ENCODE data around the gene FRMD8. TPM values are rescaled to one million over a fixed set of nuclear protein-coding genes. Genes with fewer than 3 reads are reported as not detected.
A peak's percentile ranks its signal among the peaks of the same experiment; 100 is the strongest.

FRMD8 gene
- polyA plus RNA-seq, 1 experiment: 21.6 TPM

GRCh38 chr11:65351511-65351910, 34.9 kb upstream of the FRMD8 start:
- POLR2A ChIA-PET: no interaction called here
- Histone ChIP-seq H3K36me3 (ENCODE audit: control insufficient read depth, insufficient read depth, low read length) (peaks cover 22% of the 10 kb centered on the region), H3K27me3 (ENCODE audit: control insufficient read depth, insufficient read depth, low read length) (peaks cover 3% of the 10 kb centered on the region), H3K4me3 (ENCODE audit: low read depth, low read length) (no peak overlapping the region)
- no peak for TF ChIP-seq CTCF (IDR thresholded peaks at IDR 0.05; ENCODE audit: insufficient read depth, low read depth, low read length)
- no peak for DNase-seq (ENCODE audit: low read depth)
- CTCF ChIA-PET: interaction anchor here (0.6 to 3.1 kb wide), 4 partner anchors 8 to 158 kb away, joined by 4 to 15 read pairs (median 8); partner anchors contain the start of gene CDC42EP2

- POLR2A ChIA-PET: no interaction called here
- peak; percentile 35; the same call in 1 of the 2 replicates for TF ChIP-seq CTCF (IDR thresholded peaks at IDR 0.05; ENCODE audit: insufficient read depth, low read depth, low read length)
- no peak for DNase-seq (ENCODE audit: low read depth)
- H3K36me3 ChIP-seq (ENCODE audit: control insufficient read depth, insufficient read depth, low read length): peaks cover 22% of the 10 kb centered on the region
- H3K27me3 ChIP-seq (ENCODE audit: control insufficient read depth, insufficient read depth, low read length): peaks cover 3% of the 10 kb centered on the region
- H3K4me3 ChIP-seq (ENCODE audit: low read depth, low read length): no peak overlapping the region
- CTCF ChIA-PET: interaction anchor here (0.8 to 3.1 kb wide), 7 partner anchors 9 to 161 kb away, joined by 3 to 15 read pairs (median 4); partner anchors contain the start of gene CDC42EP2
Observed at GRCh38 chr11:65352783-65353182, 33.7 kb upstream of the FRMD8 start.

GRCh38 chr11:65353376-65353775, 33.1 kb upstream of the FRMD8 start:
- Histone ChIP-seq H3K36me3 (ENCODE audit: control insufficient read depth, insufficient read depth, low read length) (peaks cover 18% of the 10 kb centered on the region), H3K27me3 (ENCODE audit: control insufficient read depth, insufficient read depth, low read length) (peaks cover 5% of the 10 kb centered on the region), H3K4me3 (ENCODE audit: low read depth, low read length) (no peak overlapping the region)
- no peak for DNase-seq (ENCODE audit: low read depth)
- CTCF ChIA-PET: interaction anchor here (0.6 to 3.1 kb wide), 10 partner anchors 10 to 236 kb away, joined by 3 to 15 read pairs (median 3); partner anchors contain the start of gene CDC42EP2
- TF ChIP-seq CTCF (IDR thresholded peaks at IDR 0.05; ENCODE audit: insufficient read depth, low read depth, low read length): no peak
- POLR2A ChIA-PET: no interaction called here

- ChIA-PET CTCF (interaction anchor here (0.6 to 3.1 kb wide), 12 partner anchors 10 to 235 kb away, joined by 3 to 15 read pairs (median 3); partner anchors contain the start of gene CDC42EP2), POLR2A (interaction anchor here (0.6 to 1.0 kb wide), 2 partner anchors 12 to 20 kb away, joined by 3 to 4 read pairs; partner anchors contain the start of gene DPF2)
- no peak for DNase-seq (ENCODE audit: low read depth)
- Histone ChIP-seq H3K4me3 (ENCODE audit: low read depth, low read length) (peak overlapping the region; percentile 52; the same call in 1 of the 2 replicates), H3K27me3 (ENCODE audit: control insufficient read depth, insufficient read depth, low read length) (peaks cover 5% of the 10 kb centered on the region), H3K36me3 (ENCODE audit: control insufficient read depth, insufficient read depth, low read length) (peaks cover 15% of the 10 kb centered on the region)
- TF ChIP-seq CTCF (IDR thresholded peaks at IDR 0.05; ENCODE audit: insufficient read depth, low read depth, low read length): no peak
Observed at GRCh38 chr11:65353900-65354264, 32.6 kb upstream of the FRMD8 start.

- Histone ChIP-seq H3K4me3 (ENCODE audit: low read depth, low read length) (peak within 1 kb of the TSS; percentile 52), H3K36me3 (ENCODE audit: control insufficient read depth, insufficient read depth, low read length) (peaks cover 13% of the 10 kb centered on the region), H3K27me3 (ENCODE audit: control insufficient read depth, insufficient read depth, low read length) (peaks cover 5% of the 10 kb centered on the region)
- ChIA-PET POLR2A (interaction anchor here (0.6 to 1.0 kb wide), 2 partner anchors 13 to 21 kb away, joined by 3 to 4 read pairs; partner anchors contain the start of gene DPF2), CTCF (interaction anchor here (0.6 to 3.1 kb wide), 11 partner anchors 12 to 129 kb away, joined by 3 to 15 read pairs (median 3); partner anchors contain the start of gene CDC42EP2)
- peak; percentile 77 for DNase-seq (ENCODE audit: low read depth)
- no peak for TF ChIP-seq CTCF (IDR thresholded peaks at IDR 0.05; ENCODE audit: insufficient read depth, low read depth, low read length)
Observed at GRCh38 chr11:65354265-65355012, 32.0 kb upstream of the FRMD8 start, which contains the start of gene TIGD3. Gene TIGD3 (plus strand): TSS chr11:65354751. CDS start chr11:65355809, 1,058 bp downstream.

Measured in BJ (cell line).